Thyroid gland (tissue), 4 donors: ENCODE results near the gene CIAO2B. TPM values are rescaled to one million over a fixed set of nuclear protein-coding genes. Genes with fewer than 3 reads are reported as not detected.

Experiments used
- DNase-seq, 2 donors: peaks; one replicate each; pipeline ENCODE4 v3.0.0-alpha.2; 2019
- H3K27ac ChIP-seq, 3 donors: fragments of 200-600 bp; sonication (generic); 1 replicate in 2 of 3; 2 replicates in 1 of 3; pipeline ENCODE4 v1.5.1; 2016 to 2019; ENCODE audit warnings: mild to moderate bottlenecking in 1 of 3, moderate library complexity in 1 of 3
- H3K27me3 ChIP-seq: fragments of 200-600 bp; sonication (generic); one replicate; pipeline ENCODE4 v1.5.1; 2019
- H3K36me3 ChIP-seq, 2 donors: fragments of 200-600 bp; sonication (generic); one replicate each; pipeline ENCODE4 v1.5.1; 2016 to 2019
- H3K4me1 ChIP-seq, 2 donors: fragments of 200-600 bp; sonication (generic); one replicate each; pipeline ENCODE4 v1.5.1; 2017 to 2019
- H3K4me3 ChIP-seq, 3 donors: fragments of 200-600 bp; sonication (generic); replicated peaks in 1 of 3; 1 replicate in 2 of 3; 2 replicates in 1 of 3; pipeline ENCODE4 v1.5.1; 2016; ENCODE audit warnings: mild to moderate bottlenecking in 1 of 3
- H3K9me3 ChIP-seq: fragments of 200-600 bp; sonication (generic); one replicate; pipeline ENCODE4 v1.5.1; 2017
- POLR2A ChIP-seq, 2 donors: fragments of 450-650 bp; IDR thresholded peaks; one replicate each; pipeline ENCODE4 v1.6.1; 2017; ENCODE audit warnings: antibody characterized with exemption in 2 of 2, mild to moderate bottlenecking in 2 of 2, moderate library complexity in 1 of 2
- WGBS, 2 donors: methylation state at CpG; one replicate each; pipeline ENCODE4 v1.1.5; 2017; 5-methylcytosine and 5-hydroxymethylcytosine counted together
- intact Hi-C: fragments of 100-400 bp; cut with DNase I; formaldehyde crosslinking; loops from one replicate; pipeline ENCODE4 v1.15.1; 2023
- total RNA-seq, 4 donors: library from RNA; depleted of rRNA; stranded (reverse); fragments of >200 nt; gene quantifications; one replicate each; pipeline ENCODE4 v1.2.3, GENCODE V29; 2016
- TF ChIP-seq, protein P1 (sequence below), 6 experiments: fragments of 200-600 bp in 3 of 6; fragments of 450-650 bp in 3 of 6; sonication (generic) in 3 of 6; IDR thresholded peaks; one replicate each; pipeline ENCODE4 v1.5.1; 2016 to 2019; ENCODE audit warnings: antibody characterized with exemption in 6 of 6, mild to moderate bottlenecking in 2 of 6, inconsistent platforms in 1 of 6, moderate library complexity in 1 of 6

CIAO2B gene
- total RNA-seq, 4 donors from 2014 or later = 29.4 to 113 (median 48.3) TPM

DNA sequence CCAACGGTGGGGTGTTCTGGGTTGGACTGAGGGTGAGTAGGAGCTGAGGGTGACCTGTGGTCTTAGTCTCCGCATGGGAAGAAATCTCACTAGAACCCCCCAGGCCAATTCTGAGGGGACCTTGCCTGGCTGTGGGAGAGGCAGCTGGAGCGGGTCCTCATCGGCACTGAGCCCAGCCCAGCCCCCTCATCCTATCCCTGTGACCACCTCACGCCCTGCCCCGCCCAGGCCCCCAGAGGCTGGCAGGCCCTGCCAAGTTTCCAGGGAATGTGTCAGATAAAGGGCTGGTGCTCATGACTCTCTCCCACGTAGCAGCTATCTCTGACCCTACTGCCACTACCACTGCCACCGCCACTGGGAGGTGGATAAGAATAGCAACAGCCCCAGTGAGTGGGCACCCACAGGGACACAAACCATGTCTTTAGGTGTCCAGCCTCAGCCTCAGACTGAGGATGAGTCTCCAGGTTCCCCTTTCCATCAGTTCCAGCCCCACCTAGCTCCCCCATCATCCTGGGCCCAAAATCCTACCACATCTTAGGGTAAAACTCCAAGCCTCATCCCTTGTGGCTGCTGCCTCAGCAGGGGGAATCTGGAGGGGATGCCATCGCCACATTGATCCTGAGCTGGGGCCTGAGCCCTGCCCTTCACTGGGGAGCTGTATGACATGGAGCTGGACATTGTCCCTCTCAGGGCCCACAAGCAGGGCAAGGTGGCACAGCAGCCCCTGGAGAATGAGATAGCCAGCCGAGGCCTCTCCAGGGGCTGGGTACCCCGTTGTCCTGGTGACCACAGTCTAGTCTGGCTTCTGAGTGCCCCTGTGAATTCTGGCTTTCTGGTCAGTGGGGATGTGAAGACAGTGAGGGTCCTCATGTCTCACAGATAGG is 30.4 kb downstream of the CIAO2B start:
- Histone ChIP-seq H3K4me3 (no peak overlapping the region), H3K4me1 (peaks cover 62 to 75% of the 10 kb centered on the region in 2 donors), H3K36me3 (no peaks in the 10 kb centered on the region), H3K9me3 (no peaks in the 10 kb centered on the region), H3K27ac (peak overlapping the region; percentile 67 to 98 (median 89)), H3K27me3 (no peaks in the 10 kb centered on the region)
- intact Hi-C loops = no loop called here
- DNase-seq = no peak
- TF ChIP-seq POLR2A (IDR thresholded peaks at IDR 0.05) = no peak
- TF ChIP-seq, protein P1, sequence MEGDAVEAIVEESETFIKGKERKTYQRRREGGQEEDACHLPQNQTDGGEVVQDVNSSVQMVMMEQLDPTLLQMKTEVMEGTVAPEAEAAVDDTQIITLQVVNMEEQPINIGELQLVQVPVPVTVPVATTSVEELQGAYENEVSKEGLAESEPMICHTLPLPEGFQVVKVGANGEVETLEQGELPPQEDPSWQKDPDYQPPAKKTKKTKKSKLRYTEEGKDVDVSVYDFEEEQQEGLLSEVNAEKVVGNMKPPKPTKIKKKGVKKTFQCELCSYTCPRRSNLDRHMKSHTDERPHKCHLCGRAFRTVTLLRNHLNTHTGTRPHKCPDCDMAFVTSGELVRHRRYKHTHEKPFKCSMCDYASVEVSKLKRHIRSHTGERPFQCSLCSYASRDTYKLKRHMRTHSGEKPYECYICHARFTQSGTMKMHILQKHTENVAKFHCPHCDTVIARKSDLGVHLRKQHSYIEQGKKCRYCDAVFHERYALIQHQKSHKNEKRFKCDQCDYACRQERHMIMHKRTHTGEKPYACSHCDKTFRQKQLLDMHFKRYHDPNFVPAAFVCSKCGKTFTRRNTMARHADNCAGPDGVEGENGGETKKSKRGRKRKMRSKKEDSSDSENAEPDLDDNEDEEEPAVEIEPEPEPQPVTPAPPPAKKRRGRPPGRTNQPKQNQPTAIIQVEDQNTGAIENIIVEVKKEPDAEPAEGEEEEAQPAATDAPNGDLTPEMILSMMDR (IDR thresholded peaks at IDR 0.05) = no peak
- WGBS, 2 donors = 79 to 87% methylated on average over 9 to 10 of the region's 11 CpGs

DNA sequence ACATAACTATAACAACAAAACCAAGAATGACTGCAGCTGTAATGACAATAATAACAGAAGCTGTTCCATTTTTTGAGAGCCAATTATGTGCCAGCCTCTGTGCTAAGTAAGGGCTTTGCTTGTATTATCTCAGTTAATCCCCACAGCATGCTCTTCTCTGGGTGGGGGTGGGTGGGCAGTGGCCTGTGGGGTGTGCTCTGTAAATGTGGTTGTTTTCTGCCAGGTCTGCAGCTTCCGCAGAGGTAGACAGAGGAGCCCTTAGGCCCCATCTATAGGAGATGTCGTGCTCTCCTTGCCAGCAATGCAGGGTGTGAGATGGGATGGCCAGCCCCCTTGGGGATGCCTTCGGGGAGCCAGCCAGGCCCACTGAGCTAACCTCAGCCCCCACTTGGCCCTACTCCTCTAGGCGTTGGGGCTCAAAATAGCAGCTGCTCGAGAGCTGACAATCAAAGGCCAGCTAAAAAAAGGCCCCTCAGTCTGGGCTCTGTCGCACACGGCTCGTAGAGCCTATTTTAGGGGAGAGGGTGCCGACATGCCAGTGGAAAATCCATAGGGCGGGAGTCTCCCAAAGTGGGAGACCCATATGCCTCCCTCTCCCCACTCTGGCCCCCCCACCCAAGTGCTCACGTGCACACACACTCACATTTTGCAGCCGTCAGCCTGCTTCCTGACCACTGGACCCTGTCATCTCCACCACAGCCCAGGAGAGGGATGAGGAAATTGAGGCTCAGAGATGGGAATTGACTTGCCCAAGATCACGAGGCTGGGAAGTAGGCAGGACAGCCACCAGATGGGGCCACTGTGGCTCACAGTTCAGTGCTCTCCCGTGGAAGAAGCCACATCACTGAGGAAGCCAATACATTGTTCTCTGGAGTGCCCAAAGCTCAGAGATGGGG is 31.3 kb downstream of the CIAO2B start:
- Histone ChIP-seq H3K4me3 (no peak overlapping the region), H3K9me3 (no peaks in the 10 kb centered on the region), H3K4me1 (peaks cover 69 to 84% of the 10 kb centered on the region in 2 donors), H3K27ac (peak overlapping the region; percentile 89 to 98 (median 96)), H3K36me3 (no peaks in the 10 kb centered on the region), H3K27me3 (no peaks in the 10 kb centered on the region)
- TF ChIP-seq, protein P1 (IDR thresholded peaks at IDR 0.05) = no peak
- no peak for TF ChIP-seq POLR2A (IDR thresholded peaks at IDR 0.05)
- intact Hi-C loops = no loop called here
- 74% methylated on average over 14 of the region's 14 CpGs for WGBS, 2 donors
- DNase-seq = no peak

DNA sequence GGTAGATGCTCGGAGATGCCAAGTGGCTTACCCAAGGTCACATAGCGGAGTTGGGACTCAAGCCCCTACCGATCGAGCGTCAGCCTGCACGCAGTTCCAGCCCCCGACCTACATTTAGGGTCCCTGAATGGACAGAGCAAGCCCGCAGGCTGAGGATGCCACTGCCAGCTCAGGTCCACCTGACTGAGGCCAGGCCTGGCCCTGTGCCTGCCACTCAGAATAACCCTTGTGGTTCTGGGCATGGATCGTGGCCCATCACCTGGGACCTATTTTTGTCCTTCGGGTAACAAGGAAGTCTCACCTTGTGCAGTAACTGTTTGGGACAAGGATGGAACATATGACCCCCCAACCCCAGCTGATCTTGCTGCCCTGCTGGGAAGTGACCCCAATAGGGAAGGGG is 32.6 kb downstream of the CIAO2B start:
- TF ChIP-seq, protein P1 (IDR thresholded peaks at IDR 0.05) = no peak
- no peak for TF ChIP-seq POLR2A (IDR thresholded peaks at IDR 0.05)
- peak; percentile 87 to 89 for DNase-seq
- Histone ChIP-seq H3K36me3 (no peaks in the 10 kb centered on the region), H3K27ac (peak overlapping the region; percentile 89 to 98 (median 96)), H3K27me3 (no peaks in the 10 kb centered on the region), H3K9me3 (no peaks in the 10 kb centered on the region), H3K4me1 (peaks cover 79 to 97% of the 10 kb centered on the region in 2 donors), H3K4me3 (no peak overlapping the region)
- intact Hi-C loops = no loop called here
- WGBS, 2 donors = 73 to 75% methylated on average over 9 to 10 of the region's 10 CpGs

DNA sequence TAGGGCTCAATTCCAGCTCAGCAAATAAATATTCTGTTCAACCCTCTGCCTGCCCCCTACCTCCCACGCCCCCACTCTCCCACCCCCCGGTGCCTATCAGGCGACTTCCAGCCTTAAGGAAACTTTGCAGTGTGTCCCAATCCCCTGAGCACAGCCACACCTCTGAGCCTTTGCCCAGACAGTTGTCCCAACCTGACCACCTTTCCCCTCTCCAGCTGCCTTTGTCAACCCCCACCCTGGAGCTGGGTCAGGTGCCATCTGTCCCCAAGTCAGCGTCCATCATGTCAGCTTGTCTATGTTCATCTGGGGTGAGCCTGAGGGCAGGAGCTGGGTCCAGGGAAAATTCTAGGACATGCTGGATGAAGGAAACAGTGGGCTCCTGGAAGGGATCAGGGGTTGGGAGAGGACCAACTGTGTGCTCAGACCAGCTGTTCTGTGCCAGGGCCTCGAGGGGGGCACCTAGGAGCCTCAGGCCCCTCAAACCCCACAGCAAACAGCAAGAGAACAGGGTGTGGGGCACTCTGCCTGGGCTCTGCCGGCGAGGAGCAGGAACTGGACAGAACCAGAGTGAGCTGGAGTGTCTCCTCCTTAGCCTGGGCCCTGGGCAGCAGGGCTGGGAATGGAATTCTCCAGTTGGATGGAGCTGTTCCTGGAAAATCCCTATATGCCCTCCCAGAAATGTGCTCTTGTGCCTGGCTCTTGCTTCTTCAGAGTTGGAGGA is 33.3 kb downstream of the CIAO2B start:
- WGBS, 2 donors = 38 to 44% methylated on average over 4 to 7 of the region's 7 CpGs
- H3K36me3 ChIP-seq = no peaks in the 10 kb centered on the region
- peaks cover 75 to 99% of the 10 kb centered on the region in 2 donors for H3K4me1 ChIP-seq
- peak; percentile 79 to 84 for DNase-seq
- no peaks in the 10 kb centered on the region for H3K9me3 ChIP-seq
- TF ChIP-seq, protein P1 (IDR thresholded peaks at IDR 0.05) = no peak
- peak in 1 of 2 donors; percentile 52 for TF ChIP-seq POLR2A (IDR thresholded peaks at IDR 0.05)
- no peak overlapping the region for H3K4me3 ChIP-seq
- no peaks in the 10 kb centered on the region for H3K27me3 ChIP-seq
- H3K27ac ChIP-seq = peak overlapping the region; percentile 89 to 98 (median 96)
- intact Hi-C loops = no loop called here
